Fibroblast of villous mesenchyme (primary cell): ENCODE measurements around the gene FAAH. TPM values are rescaled to one million over a fixed set of nuclear protein-coding genes. Genes with fewer than 3 reads are reported as not detected.

Source experiments
- DNase-seq: peaks from one replicate; pipeline ENCODE4 v3.0.0-alpha.2; 2010; ENCODE audit warnings: low read depth
- H3K4me3 ChIP-seq: 2 replicates; pipeline ENCODE4 v1.5.1; 2011; ENCODE audit warnings: low read depth, mild to moderate bottlenecking, low read length
- CTCF ChIP-seq: IDR thresholded peaks from 2 replicates; pipeline ENCODE4 v1.5.1; 2012; ENCODE audit warnings: low read depth, mild to moderate bottlenecking, low read length; ENCODE audit not compliant: insufficient read depth
- total RNA-seq: library from RNA; depleted of rRNA; stranded (reverse); fragments of >200 nt; gene quantifications from 2 replicates; pipeline ENCODE4 v1.2.3, GENCODE V29; 2012

FAAH gene
- total RNA-seq, 1 donor = 0.86 TPM

- no peak for TF ChIP-seq CTCF
- H3K4me3 ChIP-seq = no peak overlapping the region
- no peak for DNase-seq
Measured at GRCh38 chr1:46420533-46420915, 26.4 kb downstream of the FAAH start.

GRCh38 chr1:46421739-46422138 is 27.6 kb downstream of the FAAH start:
- DNase-seq = no peak
- no peak overlapping the region for H3K4me3 ChIP-seq
- TF ChIP-seq CTCF = no peak

- no peak overlapping the region for H3K4me3 ChIP-seq
- TF ChIP-seq CTCF = no peak
- no peak for DNase-seq
Measured at GRCh38 chr1:46422261-46422871, 28.2 kb downstream of the FAAH start.

GRCh38 chr1:46423574-46424240 is 29.6 kb downstream of the FAAH start:
- no peak for TF ChIP-seq CTCF
- H3K4me3 ChIP-seq = no peak overlapping the region
- DNase-seq = no peak

- no peak for TF ChIP-seq CTCF
- no peak for DNase-seq
- no peak overlapping the region for H3K4me3 ChIP-seq
Measured at GRCh38 chr1:46424730-46425129, 30.6 kb downstream of the FAAH start.

- H3K4me3 ChIP-seq = no peak overlapping the region
- TF ChIP-seq CTCF = no peak
- DNase-seq = no peak
Measured at GRCh38 chr1:46425726-46426125, 31.6 kb downstream of the FAAH start.

GRCh38 chr1:46427541-46427940 is 33.4 kb downstream of the FAAH start:
- H3K4me3 ChIP-seq = no peak overlapping the region
- TF ChIP-seq CTCF = no peak
- DNase-seq = no peak
